Islet precursor cell (in vitro differentiated cells): ENCODE measurements around the gene FGB.

ENCODE experiments used
- DNase-seq: peaks from one replicate; pipeline ENCODE4 v3.0.0-alpha.2; 2018

Gene FGB

GRCh38 chr4:154562697-154563254 lies at the start of gene FGB:
Gene FGB, plus strand, starts transcription at chr4:154563011. Its CDS starts 8 bp downstream, at chr4:154563019.
- DNase-seq: no peak

GRCh38 chr4:154516318-154517029 lies 46.3 kb upstream of the FGB start:
- DNase-seq: no peak

- no peak for DNase-seq
Measured at GRCh38 chr4:154517591-154517990, 45.2 kb upstream of the FGB start.

GRCh38 chr4:154519214-154519613 lies 43.6 kb upstream of the FGB start:
- no peak for DNase-seq

- DNase-seq: no peak
Measured at GRCh38 chr4:154521607-154522006, 41.2 kb upstream of the FGB start.

GRCh38 chr4:154526151-154526550 lies 36.7 kb upstream of the FGB start:
- no peak for DNase-seq

GRCh38 chr4:154527308-154527707 lies 35.5 kb upstream of the FGB start:
- DNase-seq: no peak

- no peak for DNase-seq
Measured at GRCh38 chr4:154528869-154529268, 33.9 kb upstream of the FGB start.

GRCh38 chr4:154529728-154530519 lies 32.9 kb upstream of the FGB start:
- DNase-seq: no peak

- DNase-seq: no peak
Measured at GRCh38 chr4:154534296-154534695, 28.5 kb upstream of the FGB start.

GRCh38 chr4:154542271-154542879 lies 20.4 kb upstream of the FGB start:
- no peak for DNase-seq

GRCh38 chr4:154545689-154546088 lies 17.1 kb upstream of the FGB start:
- no peak for DNase-seq

GRCh38 chr4:154549894-154550790 lies 12.7 kb upstream of the FGB start, which contains the start of gene PLRG1:
Gene PLRG1, minus strand, starts transcription at chr4:154550400. Its CDS starts 92 bp downstream, at chr4:154550308.
- peak; percentile 98 for DNase-seq

- peak; percentile 86 for DNase-seq
Measured at GRCh38 chr4:154551872-154552686, 10.7 kb upstream of the FGB start.

GRCh38 chr4:154559141-154559493 lies 3.7 kb upstream of the FGB start:
- DNase-seq: no peak

GRCh38 chr4:154559494-154560418 lies 3.1 kb upstream of the FGB start:
- peak; percentile 61 for DNase-seq

- DNase-seq: no peak
Measured at GRCh38 chr4:154560419-154560801, 2.4 kb upstream of the FGB start.

GRCh38 chr4:154560824-154561231 lies 2.0 kb upstream of the FGB start:
- no peak for DNase-seq

GRCh38 chr4:154564311-154564710 lies 1.5 kb downstream of the FGB start:
- DNase-seq: no peak

- DNase-seq: no peak
Measured at GRCh38 chr4:154565704-154566103, 2.9 kb downstream of the FGB start.
